ENCODE results near the gene GNE. TPM values are rescaled to one million over a fixed set of nuclear protein-coding genes. Genes with fewer than 3 reads are reported as not detected.
"Not testable (repeated sequence)": the region's sequence is repeated elsewhere in the genome, so short reads cannot be mapped to it uniquely, and the experiment has no call there.

The GNE gene
- total and polyA plus RNA-seq, 5 donors from 2014 or later, result 3.4 to 15.7 (median 5.3) TPM

DNA sequence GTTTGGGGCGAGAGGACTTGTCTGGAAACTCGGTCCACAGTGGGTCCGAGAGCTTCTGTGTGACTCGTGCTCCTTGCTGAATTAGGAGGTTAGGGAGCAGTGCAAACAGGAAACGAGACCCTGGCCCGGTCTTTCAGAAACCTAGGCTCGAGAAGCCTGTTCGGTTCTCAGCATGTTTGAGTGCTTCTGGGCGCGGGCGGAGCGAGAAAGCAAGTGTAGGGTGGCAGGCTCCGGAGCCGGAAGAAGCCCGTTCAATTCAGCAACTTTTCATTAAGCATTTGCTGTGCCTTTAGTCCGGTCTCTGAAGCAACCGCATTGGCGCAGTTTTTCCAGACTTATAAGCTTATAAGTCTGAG, 67.0 kb downstream of the GNE start:
- peaks cover 15% of the 10 kb centered on the region for H3K27me3 Mint-ChIP-seq
- Histone ChIP-seq H3K9me3 (ENCODE audit: control insufficient read depth in 2 of 2, low read length in 2 of 2) (no peaks in the 10 kb centered on the region), H3K4me1 (ENCODE audit: control insufficient read depth, insufficient read depth, low read length, poor library complexity, severe bottlenecking) (peaks cover 47% of the 10 kb centered on the region), H3K27ac (ENCODE audit: insufficient read depth, low read length, poor library complexity, severe bottlenecking) (peak overlapping the region; percentile 91), H3K4me3 (ENCODE audit: low read depth, low read length) (peak overlapping the region; percentile 93), H3K27me3 (ENCODE audit: control insufficient read depth, insufficient read depth, low read length) (no peaks in the 10 kb centered on the region), H3K36me3 (ENCODE audit: control insufficient read depth, insufficient read depth, low read length) (peaks cover 4% of the 10 kb centered on the region)
- H3K27ac Mint-ChIP-seq, result peak overlapping the region; percentile 88 to 95 (median 90)
- H3K4me3 Mint-ChIP-seq, result peak overlapping the region; percentile 95 to 98 (median 96)
- H3K4me1 Mint-ChIP-seq, result peaks cover 21 to 59% (median 47%) of the 10 kb centered on the region in 4 donors
- H3K9me3 Mint-ChIP-seq, result no peaks in the 10 kb centered on the region
- peak; percentile 30 to 75 (median 50) for DNase-seq
- ATAC-seq (ENCODE audit: low read depth in 2 of 2), result peak; percentile 11 to 21
- peaks cover 10% of the 10 kb centered on the region for H3K36me3 Mint-ChIP-seq

DNA sequence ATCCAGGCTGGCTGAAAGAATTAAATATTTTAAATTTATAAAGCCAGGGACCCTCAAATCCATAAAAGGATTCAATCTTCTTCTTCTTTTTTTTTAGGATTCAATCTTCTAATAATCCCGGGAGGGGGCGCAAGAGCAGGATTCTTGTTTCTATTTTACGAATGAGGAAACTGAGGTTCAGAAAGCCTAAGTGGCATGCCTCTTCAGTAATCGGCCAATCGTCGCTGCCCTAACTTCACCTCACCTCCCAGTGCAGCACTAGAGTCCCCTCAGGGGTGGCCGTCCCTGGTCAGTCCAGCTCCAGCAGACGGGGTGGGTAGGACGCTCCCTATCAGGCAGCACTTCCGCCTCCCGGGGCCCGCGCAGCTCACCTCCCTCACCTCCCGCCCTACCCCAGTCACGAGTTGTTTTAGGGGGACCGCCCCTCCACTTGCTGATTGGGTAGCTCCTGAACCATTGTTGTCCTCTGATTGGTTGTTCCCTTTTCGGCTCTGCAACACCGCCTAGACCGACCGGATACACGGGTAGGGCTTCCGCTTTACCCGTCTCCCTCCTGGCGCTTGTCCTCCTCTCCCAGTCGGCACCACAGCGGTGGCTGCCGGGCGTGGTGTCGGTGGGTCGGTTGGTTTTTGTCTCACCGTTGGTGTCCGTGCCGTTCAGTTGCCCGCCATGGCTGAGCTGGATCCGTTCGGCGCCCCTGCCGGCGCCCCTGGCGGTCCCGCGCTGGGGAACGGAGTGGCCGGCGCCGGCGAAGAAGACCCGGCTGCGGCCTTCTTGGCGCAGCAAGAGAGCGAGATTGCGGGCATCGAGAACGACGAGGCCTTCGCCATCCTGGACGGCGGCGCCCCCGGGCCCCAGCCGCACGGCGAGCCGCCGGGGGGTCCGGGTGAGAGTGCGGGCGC, 67.6 kb downstream of the GNE start, which contains the start of gene CLTA:
Gene CLTA (plus strand): TSS at position 534 of the 902 bp plus-strand sequence. CDS start 136 bp downstream, at position 670.
- Histone ChIP-seq H3K9me3 (ENCODE audit: control insufficient read depth in 2 of 2, low read length in 2 of 2) (no peaks in the 10 kb centered on the region), H3K27ac (ENCODE audit: insufficient read depth, low read length, poor library complexity, severe bottlenecking) (peak within 1 kb of the TSS; percentile 91), H3K36me3 (ENCODE audit: control insufficient read depth, insufficient read depth, low read length) (peaks cover 4% of the 10 kb centered on the region), H3K4me3 (ENCODE audit: low read depth, low read length) (peak within 1 kb of the TSS; percentile 93), H3K27me3 (ENCODE audit: control insufficient read depth, insufficient read depth, low read length) (no peaks in the 10 kb centered on the region), H3K4me1 (ENCODE audit: control insufficient read depth, insufficient read depth, low read length, poor library complexity, severe bottlenecking) (peaks cover 47% of the 10 kb centered on the region)
- Mint-ChIP-seq H3K36me3 (peaks cover 10% of the 10 kb centered on the region), H3K4me1 (peaks cover 21 to 59% (median 48%) of the 10 kb centered on the region in 4 donors), H3K9me3 (no peaks in the 10 kb centered on the region), H3K4me3 (peak within 1 kb of the TSS; percentile 95 to 98 (median 96)), H3K27me3 (peaks cover 15% of the 10 kb centered on the region), H3K27ac (peak within 1 kb of the TSS; percentile 88 to 95 (median 95))
- ATAC-seq (ENCODE audit: low read depth in 2 of 2), result peak; percentile 99
- peak; percentile 95 to 99 (median 97) for DNase-seq

DNA sequence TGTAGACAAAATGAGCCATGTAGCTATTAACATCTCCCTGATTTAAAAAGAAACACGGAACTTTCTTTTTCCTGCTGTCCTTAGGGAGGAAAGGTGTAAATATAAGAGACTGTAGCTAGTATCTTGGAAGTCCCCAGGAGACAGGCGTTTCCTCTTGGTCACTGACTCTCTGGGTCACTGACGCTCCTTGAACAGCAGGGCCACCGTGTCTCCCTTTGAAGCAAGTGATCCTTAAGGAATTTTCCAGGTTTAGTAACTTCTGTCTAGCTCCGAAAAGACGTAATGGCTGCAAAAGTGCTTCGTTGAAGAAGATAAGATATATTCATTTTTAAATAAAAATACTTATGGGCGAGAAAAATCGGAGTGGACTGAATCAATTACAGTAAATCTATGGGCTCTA, 68.3 kb downstream of the GNE start:
- H3K27ac Mint-ChIP-seq, result peak overlapping the region in 2 of 3 donors; percentile 88 to 95
- peaks cover 7% of the 10 kb centered on the region for H3K36me3 Mint-ChIP-seq
- ATAC-seq (ENCODE audit: low read depth in 2 of 2), result no peak
- DNase-seq, result no peak
- H3K4me1 Mint-ChIP-seq, result peaks cover 21 to 52% (median 42%) of the 10 kb centered on the region in 4 donors
- H3K4me1 ChIP-seq (ENCODE audit: control insufficient read depth, insufficient read depth, low read length, poor library complexity, severe bottlenecking), result peaks cover 46% of the 10 kb centered on the region
- no peaks in the 10 kb centered on the region for H3K9me3 ChIP-seq (ENCODE audit: control insufficient read depth in 2 of 2, low read length in 2 of 2)
- H3K9me3 Mint-ChIP-seq, result no peaks in the 10 kb centered on the region
- H3K4me3 Mint-ChIP-seq, result peak overlapping the region; percentile 95 to 98 (median 96)
- peak overlapping the region; percentile 93 for H3K4me3 ChIP-seq (ENCODE audit: low read depth, low read length)
- peaks cover 4% of the 10 kb centered on the region for H3K36me3 ChIP-seq (ENCODE audit: control insufficient read depth, insufficient read depth, low read length)
- H3K27ac ChIP-seq (ENCODE audit: insufficient read depth, low read length, poor library complexity, severe bottlenecking), result peak overlapping the region; percentile 91
- H3K27me3 ChIP-seq (ENCODE audit: control insufficient read depth, insufficient read depth, low read length), result no peaks in the 10 kb centered on the region
- peaks cover 15% of the 10 kb centered on the region for H3K27me3 Mint-ChIP-seq

- H3K9me3 ChIP-seq (ENCODE audit: control insufficient read depth in 2 of 2, low read length in 2 of 2), result no peaks in the 10 kb centered on the region
- no peaks in the 10 kb centered on the region for H3K27me3 ChIP-seq (ENCODE audit: control insufficient read depth, insufficient read depth, low read length)
- Mint-ChIP-seq H3K27ac (no peak overlapping the region), H3K36me3 (no peaks in the 10 kb centered on the region), H3K27me3 (peaks cover 15% of the 10 kb centered on the region), H3K9me3 (no peaks in the 10 kb centered on the region), H3K4me1 (peaks cover 16 to 34% (median 26%) of the 10 kb centered on the region in 4 donors), H3K4me3 (peak overlapping the region in 2 of 4 donors; percentile 7 to 48)
- H3K27ac ChIP-seq (ENCODE audit: insufficient read depth, low read length, poor library complexity, severe bottlenecking), result no peak overlapping the region
- H3K4me1 ChIP-seq (ENCODE audit: control insufficient read depth, insufficient read depth, low read length, poor library complexity, severe bottlenecking), result peaks cover 28% of the 10 kb centered on the region
- H3K36me3 ChIP-seq (ENCODE audit: control insufficient read depth, insufficient read depth, low read length), result no peaks in the 10 kb centered on the region
- DNase-seq (no peak), ATAC-seq (ENCODE audit: low read depth in 2 of 2) (no peak)
- no peak overlapping the region for H3K4me3 ChIP-seq (ENCODE audit: low read depth, low read length)
These were observed 70.0 kb downstream of the GNE start for GRCh38 chr9:36188212-36188611.

DNA sequence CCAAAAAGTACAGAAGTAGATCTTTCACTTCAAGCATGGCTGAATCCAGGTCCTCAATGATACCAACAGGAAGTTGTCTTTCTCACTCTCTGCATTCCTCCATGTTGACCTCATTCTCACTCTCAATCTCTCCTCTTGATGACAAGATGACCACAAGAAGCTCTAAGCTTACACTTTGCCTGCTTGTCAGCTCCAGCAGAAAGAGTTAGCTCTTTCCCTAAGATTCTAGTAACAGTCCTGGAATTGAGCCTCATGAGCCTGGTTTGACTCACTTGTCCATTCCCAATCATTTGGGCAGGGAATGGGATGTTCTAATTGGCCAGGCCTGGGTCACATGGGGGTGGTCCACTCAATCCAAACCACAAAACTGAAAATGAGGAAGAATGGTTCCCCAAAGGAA, 70.8 kb downstream of the GNE start:
- ATAC-seq (ENCODE audit: low read depth in 2 of 2) (no peak), DNase-seq (no peak)
- Histone ChIP-seq H3K4me3 (ENCODE audit: low read depth, low read length) (no peak overlapping the region), H3K27ac (ENCODE audit: insufficient read depth, low read length, poor library complexity, severe bottlenecking) (no peak overlapping the region), H3K27me3 (ENCODE audit: control insufficient read depth, insufficient read depth, low read length) (no peaks in the 10 kb centered on the region), H3K4me1 (ENCODE audit: control insufficient read depth, insufficient read depth, low read length, poor library complexity, severe bottlenecking) (peaks cover 20% of the 10 kb centered on the region), H3K36me3 (ENCODE audit: control insufficient read depth, insufficient read depth, low read length) (no peaks in the 10 kb centered on the region), H3K9me3 (ENCODE audit: control insufficient read depth in 2 of 2, low read length in 2 of 2) (no peaks in the 10 kb centered on the region)
- H3K27ac Mint-ChIP-seq, result no peak overlapping the region
- no peaks in the 10 kb centered on the region for H3K36me3 Mint-ChIP-seq
- peaks cover 8 to 27% (median 19%) of the 10 kb centered on the region in 4 donors for H3K4me1 Mint-ChIP-seq
- H3K9me3 Mint-ChIP-seq, result no peaks in the 10 kb centered on the region
- peak overlapping the region in 1 of 4 donors; percentile 39 for H3K4me3 Mint-ChIP-seq
- H3K27me3 Mint-ChIP-seq, result peaks cover 15% of the 10 kb centered on the region

GRCh38 chr9:36180243-36180642, 78.0 kb downstream of the GNE start:
- peaks cover 18% of the 10 kb centered on the region for H3K27me3 Mint-ChIP-seq
- H3K27ac Mint-ChIP-seq; H3K9me3 Mint-ChIP-seq; H3K36me3 ChIP-seq (ENCODE audit: control insufficient read depth, insufficient read depth, low read length); H3K27me3 ChIP-seq (ENCODE audit: control insufficient read depth, insufficient read depth, low read length); H3K36me3 Mint-ChIP-seq; H3K9me3 ChIP-seq (ENCODE audit: control insufficient read depth in 2 of 2, low read length in 2 of 2); H3K4me3 ChIP-seq (ENCODE audit: low read depth, low read length); DNase-seq; H3K4me1 ChIP-seq (ENCODE audit: control insufficient read depth, insufficient read depth, low read length, poor library complexity, severe bottlenecking); H3K4me3 Mint-ChIP-seq; H3K4me1 Mint-ChIP-seq; ATAC-seq (ENCODE audit: low read depth in 2 of 2); H3K27ac ChIP-seq (ENCODE audit: insufficient read depth, low read length, poor library complexity, severe bottlenecking): not testable (repeated sequence)

DNA sequence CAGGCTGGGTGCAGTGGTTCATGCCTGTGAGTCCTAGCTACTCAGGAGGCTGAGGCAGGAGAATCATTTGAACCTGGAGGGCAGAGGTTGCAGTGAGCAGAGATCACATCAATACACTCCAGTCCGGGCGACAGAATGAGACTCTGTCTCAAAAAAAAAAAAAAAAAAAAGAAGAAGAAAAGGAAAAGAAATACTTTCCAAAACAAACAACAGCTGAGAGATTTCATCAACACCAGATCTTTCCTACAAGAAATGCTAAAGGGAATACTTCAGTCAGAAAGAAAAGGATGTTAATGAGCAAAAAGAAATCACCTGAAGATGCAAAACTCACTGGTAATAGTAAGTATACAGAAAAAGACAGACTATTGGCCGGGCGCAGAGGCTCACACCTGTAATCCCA, 80.7 kb downstream of the GNE start:
- DNase-seq (no peak), ATAC-seq (ENCODE audit: low read depth in 2 of 2) (no peak)
- Histone ChIP-seq H3K9me3 (ENCODE audit: control insufficient read depth in 2 of 2, low read length in 2 of 2) (no peaks in the 10 kb centered on the region), H3K36me3 (ENCODE audit: control insufficient read depth, insufficient read depth, low read length) (no peaks in the 10 kb centered on the region), H3K27ac (ENCODE audit: insufficient read depth, low read length, poor library complexity, severe bottlenecking) (no peak overlapping the region), H3K4me1 (ENCODE audit: control insufficient read depth, insufficient read depth, low read length, poor library complexity, severe bottlenecking) (no peaks in the 10 kb centered on the region), H3K4me3 (ENCODE audit: low read depth, low read length) (no peak overlapping the region), H3K27me3 (ENCODE audit: control insufficient read depth, insufficient read depth, low read length) (no peaks in the 10 kb centered on the region)
- Mint-ChIP-seq H3K4me1 (peaks cover 0 to 2% (median under 1%) of the 10 kb centered on the region in 4 donors), H3K27me3 (peaks cover 25% of the 10 kb centered on the region), H3K36me3 (no peaks in the 10 kb centered on the region), H3K9me3 (peaks cover 0 to 6% (median 0%) of the 10 kb centered on the region in 7 donors), H3K4me3 (no peak overlapping the region), H3K27ac (no peak overlapping the region)

Measured in CD4-positive, CD25-positive, alpha-beta regulatory T cell (primary cell).